ENCODE measurements around the gene FGD2. TPM values are rescaled to one million over a fixed set of nuclear protein-coding genes. Genes with fewer than 3 reads are reported as not detected.
A peak's percentile ranks its signal among the peaks of the same experiment; 100 is the strongest.

The FGD2 gene
- total and polyA plus RNA-seq, 7 donors: 3.7 to 40.8 (median 20.1) TPM

GRCh38 chr6:37050045-37050853 is 44.8 kb downstream of the FGD2 start:
- no peaks in the 10 kb centered on the region for H3K36me3 ChIP-seq
- H3K27me3 ChIP-seq: no peaks in the 10 kb centered on the region
- peak overlapping the region in 2 of 4 donors; percentile 20 to 51 for H3K27ac ChIP-seq
- DNase-seq: peak; percentile 78
- 52 to 72% methylated on average over 24 of the region's 24 CpGs for WGBS, 2 donors
- H3K4me1 ChIP-seq: peaks cover 0 to 23% (median 9%) of the 10 kb centered on the region in 4 donors
- TF ChIP-seq EP300 (IDR thresholded peaks at IDR 0.05): peak in 1 of 4 donors; percentile 34
- TF ChIP-seq POLR2A (IDR thresholded peaks at IDR 0.05): no peak
- TF ChIP-seq POLR2AphosphoS5 (IDR thresholded peaks at IDR 0.05): peak in 1 of 4 donors; percentile 40
- no peak for TF ChIP-seq CTCF (IDR thresholded peaks at IDR 0.05)
- intact Hi-C loops (cut with DNase I): loop anchor here (2.0 kb wide), 1 partner anchor 163 kb away; no protein-coding TSS in a partner anchor
- H3K9me3 ChIP-seq: no peaks in the 10 kb centered on the region
- no peak overlapping the region for H3K4me3 ChIP-seq

- DNase-seq: no peak
- no peak for TF ChIP-seq CTCF (IDR thresholded peaks at IDR 0.05)
- TF ChIP-seq POLR2AphosphoS5 (IDR thresholded peaks at IDR 0.05): no peak
- TF ChIP-seq POLR2A (IDR thresholded peaks at IDR 0.05): no peak
- no peak for TF ChIP-seq EP300 (IDR thresholded peaks at IDR 0.05)
- intact Hi-C loops (cut with DNase I): loop anchor here (1.0 to 2.0 kb wide), 2 partner anchors 122 to 162 kb away; no protein-coding TSS in a partner anchor
- WGBS, 2 donors: 60 to 83% methylated on average over 4 of the region's 4 CpGs
- no peak overlapping the region for H3K4me3 ChIP-seq
- H3K4me1 ChIP-seq: peaks cover 0 to 23% (median 9%) of the 10 kb centered on the region in 4 donors
- H3K36me3 ChIP-seq: no peaks in the 10 kb centered on the region
- H3K27me3 ChIP-seq: no peaks in the 10 kb centered on the region
- peak overlapping the region in 2 of 4 donors; percentile 20 to 51 for H3K27ac ChIP-seq
- H3K9me3 ChIP-seq: no peaks in the 10 kb centered on the region
These were observed 45.3 kb downstream of the FGD2 start for GRCh38 chr6:37050854-37051137.

GRCh38 chr6:37051138-37052026 is 45.9 kb downstream of the FGD2 start:
- no peak for TF ChIP-seq POLR2A (IDR thresholded peaks at IDR 0.05)
- peak in 2 of 4 donors; percentile 23 to 37 for TF ChIP-seq POLR2AphosphoS5 (IDR thresholded peaks at IDR 0.05)
- TF ChIP-seq EP300 (IDR thresholded peaks at IDR 0.05): no peak
- peak; percentile 91 to 95 (median 94) for TF ChIP-seq CTCF (IDR thresholded peaks at IDR 0.05)
- Histone ChIP-seq H3K27me3 (no peaks in the 10 kb centered on the region), H3K36me3 (no peaks in the 10 kb centered on the region), H3K4me1 (peaks cover 0 to 23% (median 9%) of the 10 kb centered on the region in 4 donors), H3K9me3 (no peaks in the 10 kb centered on the region), H3K4me3 (no peak overlapping the region), H3K27ac (peak overlapping the region in 1 of 4 donors; percentile 51)
- peak; percentile 94 for DNase-seq
- WGBS, 2 donors: 10 to 18% methylated on average over 25 of the region's 25 CpGs
- intact Hi-C loops (cut with DNase I): loop anchor here (1.0 to 2.0 kb wide), 2 partner anchors 121 to 161 kb away; no protein-coding TSS in a partner anchor

- intact Hi-C loops (cut with DNase I): no loop called here
These were observed 46.7 kb downstream of the FGD2 start for GRCh38 chr6:37052027-37052628.

More at GRCh38 chr6:37052027-37052628, 46.7 kb downstream of the FGD2 start:
- Histone ChIP-seq H3K9me3 (no peaks in the 10 kb centered on the region), H3K36me3 (no peaks in the 10 kb centered on the region), H3K4me3 (no peak overlapping the region), H3K4me1 (peaks cover 0 to 23% (median 9%) of the 10 kb centered on the region in 4 donors), H3K27me3 (no peaks in the 10 kb centered on the region), H3K27ac (no peak overlapping the region)
- TF ChIP-seq POLR2A (IDR thresholded peaks at IDR 0.05) (no peak), EP300 (IDR thresholded peaks at IDR 0.05) (no peak), POLR2AphosphoS5 (IDR thresholded peaks at IDR 0.05) (no peak), CTCF (IDR thresholded peaks at IDR 0.05) (no peak)
- WGBS, 2 donors: 46 to 71% methylated on average over 9 of the region's 9 CpGs
- DNase-seq: peak; percentile 64
